ENCODE results near the gene RNF113B. TPM values are rescaled to one million over a fixed set of nuclear protein-coding genes. Genes with fewer than 3 reads are reported as not detected.

RNF113B gene
- polyA plus RNA-seq, 1 donor (not counting 4 experiments of a cell fraction or from before 2014, with no cell fraction given), result not detected

DNA sequence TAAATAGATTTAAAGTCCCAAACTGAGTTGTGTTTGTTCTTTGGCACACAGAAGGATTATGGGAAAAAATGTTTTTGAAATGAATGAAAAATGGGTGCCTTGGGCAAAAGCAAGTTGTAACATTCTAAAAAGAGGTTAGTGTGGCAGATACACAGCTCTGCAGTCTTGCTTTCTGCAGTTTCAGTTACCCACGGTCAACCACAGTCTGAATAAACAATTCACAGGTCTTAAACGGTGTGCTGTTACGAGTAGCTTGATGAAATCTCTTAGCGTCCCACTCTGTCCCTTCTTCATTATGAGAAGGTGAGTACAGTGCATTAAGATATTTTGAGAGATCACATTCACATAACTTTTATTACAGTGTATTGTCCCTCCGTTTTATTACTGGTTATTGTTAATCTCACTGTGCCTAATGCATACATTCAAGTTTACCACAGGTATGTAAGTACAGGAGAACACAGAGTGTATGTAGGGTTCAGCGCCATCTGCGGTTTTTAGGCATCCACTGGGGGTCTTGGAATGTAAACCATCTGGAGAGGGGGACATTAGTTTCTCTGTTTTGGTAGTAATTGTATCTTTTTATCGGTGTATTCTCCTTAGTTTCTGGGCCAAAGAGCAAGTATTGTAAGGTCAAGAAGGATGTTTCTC is 26.1 kb downstream of the RNF113B start:
- no peak overlapping the region for H3K4me2 ChIP-seq (ENCODE audit: control insufficient read depth, extremely low read depth, insufficient read depth, low read depth, low read length)
- FAIRE-seq (no peak), DNase-seq (ENCODE audit: low read depth, low spot score) (no peak)
- no peaks in the 10 kb centered on the region for H3K9me1 ChIP-seq (ENCODE audit: control insufficient read depth, extremely low read depth, insufficient read depth, low read length)
- H3K27me3 ChIP-seq (ENCODE audit: control insufficient read depth, extremely low read depth, insufficient read depth, low read length), result no peaks in the 10 kb centered on the region
- no peaks in the 10 kb centered on the region for H3K9me3 ChIP-seq (ENCODE audit: control insufficient read depth, low read depth, low read length)
- H3K36me3 ChIP-seq (ENCODE audit: control insufficient read depth in 2 of 2, extremely low read depth in 1 of 2, insufficient read depth in 2 of 2, low read length in 2 of 2), result no peaks in the 10 kb centered on the region
- H3K79me2 ChIP-seq (ENCODE audit: control insufficient read depth, insufficient read depth, low read length), result peaks cover 4% of the 10 kb centered on the region
- dilution Hi-C loops (cut with MboI; ENCODE audit: extremely low pct_ligation_motif_present, low sequenced_read_pairs), result no loop called here
- H3K9ac ChIP-seq (ENCODE audit: control insufficient read depth, extremely low read depth, insufficient read depth, low read length), result no peak overlapping the region
- no peaks in the 10 kb centered on the region for H4K20me1 ChIP-seq (ENCODE audit: control insufficient read depth, extremely low read depth, insufficient read depth, low read length)
- H2AFZ ChIP-seq (ENCODE audit: control insufficient read depth, low read length), result no peak overlapping the region
- no peak for TF ChIP-seq EZH2 (IDR thresholded peaks at IDR 0.05; ENCODE audit: low read length)
- TF ChIP-seq, protein P1, sequence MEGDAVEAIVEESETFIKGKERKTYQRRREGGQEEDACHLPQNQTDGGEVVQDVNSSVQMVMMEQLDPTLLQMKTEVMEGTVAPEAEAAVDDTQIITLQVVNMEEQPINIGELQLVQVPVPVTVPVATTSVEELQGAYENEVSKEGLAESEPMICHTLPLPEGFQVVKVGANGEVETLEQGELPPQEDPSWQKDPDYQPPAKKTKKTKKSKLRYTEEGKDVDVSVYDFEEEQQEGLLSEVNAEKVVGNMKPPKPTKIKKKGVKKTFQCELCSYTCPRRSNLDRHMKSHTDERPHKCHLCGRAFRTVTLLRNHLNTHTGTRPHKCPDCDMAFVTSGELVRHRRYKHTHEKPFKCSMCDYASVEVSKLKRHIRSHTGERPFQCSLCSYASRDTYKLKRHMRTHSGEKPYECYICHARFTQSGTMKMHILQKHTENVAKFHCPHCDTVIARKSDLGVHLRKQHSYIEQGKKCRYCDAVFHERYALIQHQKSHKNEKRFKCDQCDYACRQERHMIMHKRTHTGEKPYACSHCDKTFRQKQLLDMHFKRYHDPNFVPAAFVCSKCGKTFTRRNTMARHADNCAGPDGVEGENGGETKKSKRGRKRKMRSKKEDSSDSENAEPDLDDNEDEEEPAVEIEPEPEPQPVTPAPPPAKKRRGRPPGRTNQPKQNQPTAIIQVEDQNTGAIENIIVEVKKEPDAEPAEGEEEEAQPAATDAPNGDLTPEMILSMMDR (optimal IDR thresholded peaks at IDR 0.05 in 1 of 3, IDR thresholded peaks at IDR 0.05 in 1 of 3, conservative IDR thresholded peaks at IDR 0.05 in 1 of 3; ENCODE audit: extremely low read depth in 1 of 3, insufficient read depth in 2 of 3, low read length in 3 of 3), result no peak
- H3K4me3 ChIP-seq (ENCODE audit: control insufficient read depth in 2 of 3, extremely low read depth in 1 of 3, insufficient read depth in 2 of 3, low read depth in 1 of 3, low read length in 3 of 3), result no peak overlapping the region
- no peaks in the 10 kb centered on the region for H3K4me1 ChIP-seq (ENCODE audit: control insufficient read depth, extremely low read depth, insufficient read depth, low read length)
- H3K27ac ChIP-seq (ENCODE audit: control insufficient read depth, insufficient read depth, low read length), result no peak overlapping the region

DNA sequence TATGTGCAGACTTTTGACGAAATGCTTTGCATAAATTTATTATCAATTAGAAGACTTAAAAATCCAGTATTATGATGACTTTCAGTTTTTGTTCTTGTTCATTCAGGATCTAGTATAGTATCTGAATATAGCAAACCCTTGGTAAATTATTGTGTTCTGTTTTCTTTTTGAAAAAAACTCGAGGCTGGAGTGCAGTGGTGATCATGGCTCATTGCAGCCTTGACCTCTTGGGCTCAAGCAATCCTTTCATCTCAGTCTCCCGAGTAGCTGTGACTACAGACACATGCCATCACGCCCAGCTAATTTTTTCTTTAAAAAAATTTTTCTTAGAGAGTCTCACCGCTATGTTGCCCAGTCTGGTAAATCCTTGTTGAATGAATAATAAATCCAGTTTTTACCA is 29.5 kb downstream of the RNF113B start:
- Histone ChIP-seq H3K27ac (ENCODE audit: control insufficient read depth, insufficient read depth, low read length) (no peak overlapping the region), H3K9ac (ENCODE audit: control insufficient read depth, extremely low read depth, insufficient read depth, low read length) (no peak overlapping the region), H2AFZ (ENCODE audit: control insufficient read depth, low read length) (no peak overlapping the region), H3K36me3 (ENCODE audit: control insufficient read depth in 2 of 2, extremely low read depth in 1 of 2, insufficient read depth in 2 of 2, low read length in 2 of 2) (no peaks in the 10 kb centered on the region), H3K4me1 (ENCODE audit: control insufficient read depth, extremely low read depth, insufficient read depth, low read length) (peaks cover 8% of the 10 kb centered on the region), H3K4me3 (ENCODE audit: control insufficient read depth in 2 of 3, extremely low read depth in 1 of 3, insufficient read depth in 2 of 3, low read depth in 1 of 3, low read length in 3 of 3) (no peak overlapping the region), H3K27me3 (ENCODE audit: control insufficient read depth, extremely low read depth, insufficient read depth, low read length) (peaks cover 9% of the 10 kb centered on the region), H3K79me2 (ENCODE audit: control insufficient read depth, insufficient read depth, low read length) (peaks cover 8% of the 10 kb centered on the region), H3K9me3 (ENCODE audit: control insufficient read depth, low read depth, low read length) (no peaks in the 10 kb centered on the region), H3K9me1 (ENCODE audit: control insufficient read depth, extremely low read depth, insufficient read depth, low read length) (no peaks in the 10 kb centered on the region), H3K4me2 (ENCODE audit: control insufficient read depth, extremely low read depth, insufficient read depth, low read depth, low read length) (no peak overlapping the region), H4K20me1 (ENCODE audit: control insufficient read depth, extremely low read depth, insufficient read depth, low read length) (no peaks in the 10 kb centered on the region)
- dilution Hi-C loops (cut with MboI; ENCODE audit: extremely low pct_ligation_motif_present, low sequenced_read_pairs), result no loop called here
- DNase-seq (ENCODE audit: low read depth, low spot score) (no peak), FAIRE-seq (no peak)
- TF ChIP-seq EZH2 (IDR thresholded peaks at IDR 0.05; ENCODE audit: low read length), result no peak
- TF ChIP-seq, protein P1 (optimal IDR thresholded peaks at IDR 0.05 in 1 of 3, IDR thresholded peaks at IDR 0.05 in 1 of 3, conservative IDR thresholded peaks at IDR 0.05 in 1 of 3; ENCODE audit: extremely low read depth in 1 of 3, insufficient read depth in 2 of 3, low read length in 3 of 3), result no peak

All from keratinocyte (primary cell).